Thymus (tissue), 11 donors: ENCODE measurements around the gene FCAMR. TPM values are rescaled to one million over a fixed set of nuclear protein-coding genes. Genes with fewer than 3 reads are reported as not detected.

ENCODE experiments used
- DNase-seq, 9 donors: peaks; one replicate each; pipeline ENCODE4 v3.0.0-alpha.2; 2013; ENCODE audit warnings: low spot score in 9 of 9, low read depth in 6 of 9, missing footprints in 1 of 9
- H3K27ac ChIP-seq, 2 donors: one replicate each; pipeline ENCODE4 v1.5.1; 2013; ENCODE audit warnings: control low read depth in 1 of 2, low read depth in 1 of 2, low read length in 1 of 2, mild to moderate bottlenecking in 1 of 2, moderate library complexity in 1 of 2
- H3K27me3 ChIP-seq, 2 donors: one replicate each; pipeline ENCODE4 v1.5.1; 2013; ENCODE audit warnings: low read length in 1 of 2; ENCODE audit not compliant: control insufficient read depth in 2 of 2, insufficient read depth in 1 of 2
- H3K36me3 ChIP-seq, 2 donors: one replicate each; pipeline ENCODE4 v1.5.1; 2013; ENCODE audit warnings: low read length in 1 of 2, mild to moderate bottlenecking in 1 of 2, moderate library complexity in 1 of 2; ENCODE audit not compliant: control insufficient read depth in 2 of 2, insufficient read depth in 2 of 2
- H3K4me1 ChIP-seq, 2 donors: one replicate each; pipeline ENCODE4 v1.5.1; 2013; ENCODE audit warnings: low read length in 2 of 2; ENCODE audit not compliant: control insufficient read depth in 2 of 2, insufficient read depth in 2 of 2
- H3K4me3 ChIP-seq, 2 donors: one replicate each; pipeline ENCODE4 v1.5.1; 2013; ENCODE audit warnings: low read length in 2 of 2, control low read depth in 1 of 2, mild to moderate bottlenecking in 1 of 2
- H3K9me3 ChIP-seq, 2 donors: one replicate each; pipeline ENCODE4 v1.5.1; 2013; ENCODE audit warnings: low read length in 1 of 2, mild to moderate bottlenecking in 1 of 2; ENCODE audit not compliant: control insufficient read depth in 2 of 2, insufficient read depth in 1 of 2
- WGBS: extraction: QIAGEN DNeasy Blood & Tissue Kit; methylation state at CpG from one replicate; pipeline ENCODE4 v1.1.7; 2013; 5-methylcytosine and 5-hydroxymethylcytosine counted together
- polyA plus RNA-seq: library from polyadenylated mRNA; stranded (reverse); fragments of 200-250 nt; gene quantifications from one replicate; pipeline ENCODE4 v1.2.3, GENCODE V29; 2013
- total RNA-seq: library from RNA; stranded (reverse); fragments of 120-200 nt; gene quantifications from one replicate; pipeline ENCODE4 v1.2.4, GENCODE V29; 2013
- donor health status: healthy.

The FCAMR gene
- total and polyA plus RNA-seq, 2 donors = 0.19 to 0.43 TPM

- H3K9me3 ChIP-seq = peaks cover 0 to 7% of the 10 kb centered on the region in 2 donors
- DNase-seq = peak; percentile 75 to 97 (median 89)
- WGBS = 34% methylated on average over 12 of the region's 12 CpGs
- no peaks in the 10 kb centered on the region for H3K36me3 ChIP-seq
- H3K4me1 ChIP-seq = peaks cover 38 to 65% of the 10 kb centered on the region in 2 donors
- H3K4me3 ChIP-seq = peak overlapping the region; percentile 60 to 61
- no peaks in the 10 kb centered on the region for H3K27me3 ChIP-seq
- peak overlapping the region; percentile 99 for H3K27ac ChIP-seq
These were observed 47.0 kb downstream of the FCAMR start for GRCh38 chr1:206923009-206923960.

- no peaks in the 10 kb centered on the region for H3K36me3 ChIP-seq
- peak overlapping the region; percentile 60 to 61 for H3K4me3 ChIP-seq
- H3K9me3 ChIP-seq = peaks cover 0 to 7% of the 10 kb centered on the region in 2 donors
- peaks cover 41 to 73% of the 10 kb centered on the region in 2 donors for H3K4me1 ChIP-seq
- WGBS = 39% methylated on average over 1 of the region's 1 CpG
- no peaks in the 10 kb centered on the region for H3K27me3 ChIP-seq
- H3K27ac ChIP-seq = peak overlapping the region; percentile 99
- DNase-seq = peak in 1 of 9 donors; percentile 30
These were observed 47.7 kb downstream of the FCAMR start for GRCh38 chr1:206922524-206922923.

- H3K36me3 ChIP-seq = peaks cover 0 to 3% of the 10 kb centered on the region in 2 donors
- H3K27me3 ChIP-seq = no peaks in the 10 kb centered on the region
- DNase-seq = peak in 8 of 9 donors; percentile 69 to 93 (median 81)
- H3K27ac ChIP-seq = peak within 1 kb of the TSS; percentile 99
- H3K4me1 ChIP-seq = peaks cover 41 to 74% of the 10 kb centered on the region in 2 donors
- peak within 1 kb of the TSS; percentile 60 to 61 for H3K4me3 ChIP-seq
- H3K9me3 ChIP-seq = peaks cover 0 to 7% of the 10 kb centered on the region in 2 donors
- WGBS = 2% methylated on average over 7 of the region's 7 CpGs
These were observed 48.4 kb downstream of the FCAMR start, which contains the start of gene FCMR for GRCh38 chr1:206921772-206922265. TSS of gene FCMR (minus strand) at chr1:206921941. CDS start at chr1:206921854, 87 bp downstream.

GRCh38 chr1:206918076-206918475 lies 52.2 kb downstream of the FCAMR start:
- Histone ChIP-seq H3K27ac (no peak overlapping the region), H3K4me3 (peak overlapping the region in 1 of 2 donors; percentile 60), H3K9me3 (no peaks in the 10 kb centered on the region), H3K36me3 (peaks cover 18% of the 10 kb centered on the region in 2 donors), H3K27me3 (no peaks in the 10 kb centered on the region), H3K4me1 (peaks cover 26 to 48% of the 10 kb centered on the region in 2 donors)
- 72% methylated on average over 3 of the region's 3 CpGs for WGBS
- DNase-seq = no peak

- Histone ChIP-seq H3K27ac (peak overlapping the region in 1 of 2 donors; percentile 37), H3K4me3 (no peak overlapping the region), H3K27me3 (peaks cover 0 to 2% of the 10 kb centered on the region in 2 donors), H3K4me1 (peaks cover 14 to 35% of the 10 kb centered on the region in 2 donors), H3K9me3 (no peaks in the 10 kb centered on the region), H3K36me3 (peaks cover 27 to 34% of the 10 kb centered on the region in 2 donors)
- no peak for DNase-seq
- WGBS = 95% methylated on average over 8 of the region's 8 CpGs
These were observed 54.1 kb downstream of the FCAMR start for GRCh38 chr1:206916000-206916709.

GRCh38 chr1:206915030-206915735 lies 55.1 kb downstream of the FCAMR start:
- Histone ChIP-seq H3K36me3 (peaks cover 27 to 42% of the 10 kb centered on the region in 2 donors), H3K9me3 (no peaks in the 10 kb centered on the region), H3K4me1 (peaks cover 12 to 30% of the 10 kb centered on the region in 2 donors), H3K27me3 (peaks cover 0 to 6% of the 10 kb centered on the region in 2 donors), H3K27ac (no peak overlapping the region), H3K4me3 (no peak overlapping the region)
- WGBS = 95% methylated on average over 15 of the region's 15 CpGs
- no peak for DNase-seq

GRCh38 chr1:206913766-206914537 lies 56.3 kb downstream of the FCAMR start:
- Histone ChIP-seq H3K27ac (no peak overlapping the region), H3K36me3 (peaks cover 27 to 42% of the 10 kb centered on the region in 2 donors), H3K4me3 (no peak overlapping the region), H3K27me3 (peaks cover 2 to 18% of the 10 kb centered on the region in 2 donors), H3K9me3 (no peaks in the 10 kb centered on the region), H3K4me1 (peaks cover 20 to 30% of the 10 kb centered on the region in 2 donors)
- DNase-seq = no peak
- WGBS = 94% methylated on average over 12 of the region's 12 CpGs
